Hematopoietic multipotent progenitor cell treated with erythropoietin and hydrocortisone succinate and interleukin-3 and kit ligand, for 8 days (in vitro differentiated cells): ENCODE measurements around the gene TRIL.

Source experiments
- DNase-seq: peaks from one replicate; pipeline ENCODE4 v3.0.0-alpha.2; 2015

Gene TRIL

GRCh38 chr7:28980451-28981160 lies 22.5 kb upstream of the TRIL start:
- DNase-seq, result no peak

- DNase-seq, result no peak
These were observed 21.6 kb upstream of the TRIL start for GRCh38 chr7:28979776-28980175.

GRCh38 chr7:28977881-28978280 lies 19.8 kb upstream of the TRIL start:
- DNase-seq, result no peak

GRCh38 chr7:28976022-28976421 lies 17.9 kb upstream of the TRIL start:
- DNase-seq, result no peak

- DNase-seq, result no peak
These were observed 15.5 kb upstream of the TRIL start for GRCh38 chr7:28973591-28973990.

GRCh38 chr7:28964056-28964455 lies 5.9 kb upstream of the TRIL start:
- no peak for DNase-seq

- no peak for DNase-seq
These were observed 3.8 kb upstream of the TRIL start for GRCh38 chr7:28961972-28962371.

- DNase-seq, result no peak
These were observed 2.1 kb upstream of the TRIL start for GRCh38 chr7:28960071-28960840.

- no peak for DNase-seq
These were observed 834 bp upstream of the TRIL start for GRCh38 chr7:28958980-28959347.

GRCh38 chr7:28957751-28958234 lies 337 bp downstream of the TRIL start:
- DNase-seq, result no peak

GRCh38 chr7:28957064-28957750 lies 923 bp downstream of the TRIL start:
- peak; percentile 14 for DNase-seq

GRCh38 chr7:28956608-28957063 lies 1.5 kb downstream of the TRIL start:
- peak; percentile 35 for DNase-seq

- DNase-seq, result peak; percentile 45
These were observed 2.2 kb downstream of the TRIL start for GRCh38 chr7:28955718-28956607.

- DNase-seq, result no peak
These were observed 2.8 kb downstream of the TRIL start for GRCh38 chr7:28955356-28955717.

GRCh38 chr7:28954946-28955345 lies 3.2 kb downstream of the TRIL start:
- no peak for DNase-seq

GRCh38 chr7:28954471-28954870 lies 3.7 kb downstream of the TRIL start:
- DNase-seq, result no peak

- no peak for DNase-seq
These were observed 4.5 kb downstream of the TRIL start for GRCh38 chr7:28953633-28954032.

- DNase-seq, result no peak
These were observed 16.0 kb downstream of the TRIL start for GRCh38 chr7:28942168-28942567.

- DNase-seq, result no peak
These were observed 16.5 kb downstream of the TRIL start for GRCh38 chr7:28941633-28942032.

GRCh38 chr7:28940741-28941384 lies 17.3 kb downstream of the TRIL start:
- no peak for DNase-seq

GRCh38 chr7:28939844-28940544 lies 18.1 kb downstream of the TRIL start:
- DNase-seq, result no peak

- no peak for DNase-seq
These were observed 18.8 kb downstream of the TRIL start for GRCh38 chr7:28939367-28939766.
